H1 (cell line): ENCODE data around the gene JAKMIP3. TPM values are rescaled to one million over a fixed set of nuclear protein-coding genes. Genes with fewer than 3 reads are reported as not detected.

Source experiments
- CHD1 ChIP-seq: IDR thresholded peaks from 2 replicates; pipeline ENCODE4 v1.6.1; 2012; ENCODE audit warnings: low read depth, low read length, improper control_type of control experiment
- NRF1 ChIP-seq: IDR thresholded peaks from 2 replicates; pipeline ENCODE4 v1.6.1; 2011; ENCODE audit warnings: mild to moderate bottlenecking, low read depth, low read length, improper control_type of control experiment
- TBP ChIP-seq: IDR thresholded peaks from 2 replicates; pipeline ENCODE4 v1.6.1; 2011; ENCODE audit warnings: low read depth, low read length, improper control_type of control experiment
- polyA plus RNA-seq, 7 experiments: library from polyadenylated mRNA; depleted of rRNA in 3 of 7; stranded (reverse) in 5 of 7; unstranded in 2 of 7; fragments of >200 nt in 5 of 7; fragments of 200-250 nt in 2 of 7; gene quantifications; 1 replicate in 5 of 7; 2 replicates in 1 of 7; 4 replicates in 1 of 7; pipeline versions ENCODE4 v1.2.1 to v1.2.3, GENCODE V29; 2011 to 2013; ENCODE audit warnings: missing spikeins in 2 of 7, mixed read lengths in 2 of 7
- total RNA-seq: library from RNA; stranded (reverse); fragmentation: NEBNext Ultra II Directional; extraction: Animal tissue kit (Norgen Biotek cat#: 25700); gene quantifications from 2 replicates; pipeline ENCODE4 v1.2.1, GENCODE V29; 2021
- TF ChIP-seq, protein P1 (sequence below): IDR thresholded peaks from 2 replicates; pipeline ENCODE4 v1.6.1; 2011; ENCODE audit warnings: low read length, improper control_type of control experiment

Gene JAKMIP3
- total and polyA plus RNA-seq, 2 of the 8 experiments (the other 6 are each of a cell fraction or from before 2014, with no cell fraction given): 0.83 to 0.91 TPM

DNA sequence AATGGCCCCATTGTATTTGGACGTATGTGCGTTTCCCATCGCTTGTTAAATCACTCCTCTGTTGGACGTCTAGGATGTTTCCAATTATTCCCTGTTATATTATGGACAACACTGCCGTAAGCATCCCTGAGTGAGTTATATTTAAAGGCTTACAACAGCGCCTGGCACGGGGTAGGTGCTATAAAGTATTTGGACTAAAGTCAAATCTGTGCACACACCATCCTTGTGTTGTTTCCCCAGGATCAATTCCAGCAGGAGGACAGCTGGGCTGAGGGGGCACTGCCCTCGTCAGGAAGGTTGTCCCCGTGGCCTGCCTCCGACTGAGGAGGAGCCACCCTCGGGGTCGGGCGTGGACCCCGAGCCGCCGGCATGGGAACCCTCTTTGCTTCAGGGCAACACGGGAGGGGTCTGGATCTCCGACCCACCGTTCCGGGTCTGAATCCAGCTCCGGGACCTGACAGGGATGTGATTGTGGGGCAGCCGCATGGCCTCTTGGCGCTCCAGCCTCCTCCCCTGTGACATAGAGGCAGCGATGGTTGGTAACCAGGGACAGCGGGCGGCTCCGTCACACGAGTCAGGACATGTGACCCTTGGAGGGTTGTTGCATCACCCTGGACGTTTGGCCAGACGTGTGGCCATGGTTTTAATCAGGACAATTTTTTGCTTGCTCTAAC, 1.5 kb upstream of the JAKMIP3 start (continued):
- TF ChIP-seq, protein P1, sequence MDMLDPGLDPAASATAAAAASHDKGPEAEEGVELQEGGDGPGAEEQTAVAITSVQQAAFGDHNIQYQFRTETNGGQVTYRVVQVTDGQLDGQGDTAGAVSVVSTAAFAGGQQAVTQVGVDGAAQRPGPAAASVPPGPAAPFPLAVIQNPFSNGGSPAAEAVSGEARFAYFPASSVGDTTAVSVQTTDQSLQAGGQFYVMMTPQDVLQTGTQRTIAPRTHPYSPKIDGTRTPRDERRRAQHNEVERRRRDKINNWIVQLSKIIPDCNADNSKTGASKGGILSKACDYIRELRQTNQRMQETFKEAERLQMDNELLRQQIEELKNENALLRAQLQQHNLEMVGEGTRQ: no peak
- no peak for TF ChIP-seq CHD1
- TF ChIP-seq NRF1: no peak
- TF ChIP-seq TBP: no peak
